Panc1 (cell line): ENCODE measurements around the gene CKS1B.

Experiments used
- SIN3A ChIP-seq: IDR thresholded peaks from 2 replicates; pipeline ENCODE4 v1.6.1; 2012; ENCODE audit warnings: low read depth, mild to moderate bottlenecking, low read length, moderate library complexity, borderline replicate concordance; ENCODE audit not compliant: insufficient read depth
- TF ChIP-seq, protein P1 (sequence below): fragments of 450-650 bp; IDR thresholded peaks from 2 replicates; pipeline ENCODE4 v1.5.1; 2017; ENCODE audit warnings: mild to moderate bottlenecking

- TF ChIP-seq, protein P1, sequence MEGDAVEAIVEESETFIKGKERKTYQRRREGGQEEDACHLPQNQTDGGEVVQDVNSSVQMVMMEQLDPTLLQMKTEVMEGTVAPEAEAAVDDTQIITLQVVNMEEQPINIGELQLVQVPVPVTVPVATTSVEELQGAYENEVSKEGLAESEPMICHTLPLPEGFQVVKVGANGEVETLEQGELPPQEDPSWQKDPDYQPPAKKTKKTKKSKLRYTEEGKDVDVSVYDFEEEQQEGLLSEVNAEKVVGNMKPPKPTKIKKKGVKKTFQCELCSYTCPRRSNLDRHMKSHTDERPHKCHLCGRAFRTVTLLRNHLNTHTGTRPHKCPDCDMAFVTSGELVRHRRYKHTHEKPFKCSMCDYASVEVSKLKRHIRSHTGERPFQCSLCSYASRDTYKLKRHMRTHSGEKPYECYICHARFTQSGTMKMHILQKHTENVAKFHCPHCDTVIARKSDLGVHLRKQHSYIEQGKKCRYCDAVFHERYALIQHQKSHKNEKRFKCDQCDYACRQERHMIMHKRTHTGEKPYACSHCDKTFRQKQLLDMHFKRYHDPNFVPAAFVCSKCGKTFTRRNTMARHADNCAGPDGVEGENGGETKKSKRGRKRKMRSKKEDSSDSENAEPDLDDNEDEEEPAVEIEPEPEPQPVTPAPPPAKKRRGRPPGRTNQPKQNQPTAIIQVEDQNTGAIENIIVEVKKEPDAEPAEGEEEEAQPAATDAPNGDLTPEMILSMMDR: no peak
- no peak for TF ChIP-seq SIN3A
Measured at GRCh38 chr1:154988058-154988954, 13.8 kb downstream of the CKS1B start.
